A549 treated with GW870086 at 1 μM for 4 hours (cell line): ENCODE data around the gene PEF1. TPM values are rescaled to one million over a fixed set of nuclear protein-coding genes. Genes with fewer than 3 reads are reported as not detected.

Source experiments
- total RNA-seq: library from RNA; stranded (reverse); fragments of 200-300 nt; extraction: Qiagen RNA extraction; gene quantifications from 5 replicates; pipeline ENCODE4 v1.2.3, GENCODE V29; 2022; ENCODE audit warnings: low read depth

Gene PEF1, protein sequence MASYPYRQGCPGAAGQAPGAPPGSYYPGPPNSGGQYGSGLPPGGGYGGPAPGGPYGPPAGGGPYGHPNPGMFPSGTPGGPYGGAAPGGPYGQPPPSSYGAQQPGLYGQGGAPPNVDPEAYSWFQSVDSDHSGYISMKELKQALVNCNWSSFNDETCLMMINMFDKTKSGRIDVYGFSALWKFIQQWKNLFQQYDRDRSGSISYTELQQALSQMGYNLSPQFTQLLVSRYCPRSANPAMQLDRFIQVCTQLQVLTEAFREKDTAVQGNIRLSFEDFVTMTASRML
- 41.9 to 48.8 TPM (median 45.6 TPM) in 5 replicates for total RNA-seq

DNA sequence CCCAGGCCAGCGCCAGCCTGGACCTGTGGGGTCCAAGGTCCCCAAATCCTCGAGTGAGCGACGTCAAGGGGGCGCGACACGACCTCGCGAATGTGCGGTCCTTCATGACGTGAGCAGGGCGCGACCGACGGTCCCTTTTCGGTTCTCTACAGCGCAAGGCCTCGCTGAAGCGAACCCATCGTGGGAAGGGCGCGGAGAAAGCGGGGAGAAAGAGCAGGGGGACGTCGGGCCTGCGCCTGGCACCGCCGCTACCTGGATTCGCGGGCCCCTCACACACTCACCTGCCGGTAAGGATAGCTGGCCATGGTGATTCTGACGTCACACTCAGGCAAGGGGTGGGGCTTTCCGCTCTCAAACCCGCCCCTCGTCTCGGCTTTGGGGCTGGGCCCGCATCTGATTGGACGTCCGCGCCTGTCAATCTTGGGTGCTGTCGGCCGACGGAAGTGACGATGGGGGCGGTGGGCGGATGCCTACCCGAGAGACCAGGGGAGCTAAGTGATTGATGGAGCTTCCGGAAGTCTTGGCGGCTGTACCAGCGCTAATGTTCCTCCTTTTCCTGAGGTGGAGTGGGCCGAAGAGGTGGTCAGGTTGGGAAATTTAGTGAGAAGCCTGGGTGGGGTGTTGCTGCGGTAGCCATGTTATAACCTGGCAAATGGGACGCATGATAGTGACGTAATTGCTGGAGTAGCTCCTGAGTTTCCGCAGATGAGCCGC is at the start of gene PEF1:
PEF1 (minus strand) TSS at position 317 of the 714 bp plus-strand sequence; CDS start at position 305, 12 bp downstream.

DNA sequence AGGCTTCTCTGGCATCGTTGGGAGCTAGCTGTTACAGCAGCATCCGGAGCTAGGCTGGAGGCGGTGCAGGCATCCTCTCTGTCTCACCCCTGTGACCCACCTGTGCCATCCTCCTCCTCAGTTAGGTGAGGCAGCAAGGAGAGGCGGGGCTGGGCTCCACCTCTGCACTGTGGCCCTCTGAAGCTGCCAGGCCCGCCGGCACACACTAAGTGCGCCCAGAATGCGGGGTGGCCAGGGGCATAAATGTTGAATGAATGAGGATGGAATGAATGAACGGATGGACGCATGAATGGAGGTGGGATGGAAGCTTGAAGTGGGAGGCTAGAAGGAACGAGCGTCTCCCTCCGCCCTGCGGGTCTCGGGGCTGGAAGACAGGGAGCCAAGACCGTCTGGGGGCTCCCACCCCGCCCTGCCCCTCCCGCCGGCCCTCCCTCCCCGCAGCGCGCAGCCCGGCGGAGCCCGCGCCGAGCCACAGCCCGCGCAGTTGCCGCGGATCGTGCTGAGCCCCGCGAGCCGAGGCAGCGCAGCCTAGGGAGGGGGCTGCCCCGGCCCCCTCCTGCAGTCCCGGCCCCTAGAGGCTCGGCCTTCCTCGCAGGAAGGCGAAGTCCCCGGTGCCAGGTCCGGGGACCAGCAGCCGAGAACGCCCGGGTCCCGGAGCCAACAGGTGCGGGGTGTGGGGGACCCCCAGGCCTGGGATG is 27.3 kb downstream of the PEF1 start, which contains the start of gene HCRTR1:
HCRTR1 (plus strand) TSS at position 472 of the 698 bp plus-strand sequence. CDS start 1,504 bp downstream, outside the sequence.

Other genes starting within 250 kb of the PEF1 start
- gene SERINC2, start 231.7 kb downstream of the PEF1 start, total RNA-seq, result 18.9 to 32.6 TPM (median 31.6 TPM) in 5 replicates
- gene TINAGL1, start 68.4 kb downstream of the PEF1 start, total RNA-seq, result 0.29 to 1.4 TPM (median 0.77 TPM) in 5 replicates
- gene HCRTR1, start 27.2 kb downstream of the PEF1 start, total RNA-seq, result not detected in 5 replicates
- gene COL16A1, start 59.1 kb upstream of the PEF1 start, total RNA-seq, result 4.9 to 5.9 TPM (median 5.2 TPM) in 5 replicates
- 4.5 to 6.1 TPM (median 5.7 TPM) in 5 replicates for gene ADGRB2, start 119.5 kb upstream of the PEF1 start, total RNA-seq
- gene SPOCD1, start 171.1 kb upstream of the PEF1 start, total RNA-seq, result 3.7 to 6.4 TPM (median 4.4 TPM) in 5 replicates